Glomerular endothelial cell (primary cell): Measurements from ENCODE around the gene THAP3. TPM values are rescaled to one million over a fixed set of nuclear protein-coding genes. Genes with fewer than 3 reads are reported as not detected.
"Not testable (repeated sequence)": the region's sequence is repeated elsewhere in the genome, so short reads cannot be mapped to it uniquely, and the experiment has no call there.

Experiments
- DNase-seq: peaks from one replicate; pipeline ENCODE4 v3.0.0-alpha.2; 2011; ENCODE audit warnings: low read depth, low spot score; ENCODE audit errors: extremely low read depth
- total RNA-seq: library from RNA; depleted of rRNA; stranded (reverse); fragments of >200 nt; gene quantifications from 2 replicates; pipeline ENCODE4 v1.2.3, GENCODE V29; 2015

THAP3 gene
- total RNA-seq, 1 donor from 2014 or later, result 17.9 TPM

GRCh38 chr1:6590046-6590445 lies 34.6 kb upstream of the THAP3 start:
- no peak for DNase-seq

DNA sequence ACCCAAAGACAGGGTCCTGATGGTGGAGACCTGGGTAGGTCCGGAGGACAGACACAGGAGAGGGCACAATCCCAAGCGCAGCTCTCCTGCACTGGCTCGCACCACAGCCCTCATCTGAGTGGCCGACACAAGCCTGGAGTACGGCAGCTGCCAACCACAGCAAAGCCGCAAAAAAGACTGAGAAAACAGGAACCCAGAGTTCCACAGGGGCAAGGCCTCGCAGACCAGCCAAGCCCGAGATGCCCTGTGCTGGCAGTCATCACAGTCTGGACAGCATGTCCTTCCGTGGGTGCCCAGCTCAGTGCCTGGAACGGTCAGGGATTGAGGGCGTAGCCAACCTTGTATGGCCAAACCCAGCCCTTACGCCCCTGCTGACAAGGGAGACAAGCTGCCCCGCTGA lies 33.4 kb upstream of the THAP3 start:
- DNase-seq, result no peak

GRCh38 chr1:6591644-6592043 lies 33.0 kb upstream of the THAP3 start:
- DNase-seq, result no peak

GRCh38 chr1:6592441-6592840 lies 32.2 kb upstream of the THAP3 start:
- DNase-seq, result no peak

DNA sequence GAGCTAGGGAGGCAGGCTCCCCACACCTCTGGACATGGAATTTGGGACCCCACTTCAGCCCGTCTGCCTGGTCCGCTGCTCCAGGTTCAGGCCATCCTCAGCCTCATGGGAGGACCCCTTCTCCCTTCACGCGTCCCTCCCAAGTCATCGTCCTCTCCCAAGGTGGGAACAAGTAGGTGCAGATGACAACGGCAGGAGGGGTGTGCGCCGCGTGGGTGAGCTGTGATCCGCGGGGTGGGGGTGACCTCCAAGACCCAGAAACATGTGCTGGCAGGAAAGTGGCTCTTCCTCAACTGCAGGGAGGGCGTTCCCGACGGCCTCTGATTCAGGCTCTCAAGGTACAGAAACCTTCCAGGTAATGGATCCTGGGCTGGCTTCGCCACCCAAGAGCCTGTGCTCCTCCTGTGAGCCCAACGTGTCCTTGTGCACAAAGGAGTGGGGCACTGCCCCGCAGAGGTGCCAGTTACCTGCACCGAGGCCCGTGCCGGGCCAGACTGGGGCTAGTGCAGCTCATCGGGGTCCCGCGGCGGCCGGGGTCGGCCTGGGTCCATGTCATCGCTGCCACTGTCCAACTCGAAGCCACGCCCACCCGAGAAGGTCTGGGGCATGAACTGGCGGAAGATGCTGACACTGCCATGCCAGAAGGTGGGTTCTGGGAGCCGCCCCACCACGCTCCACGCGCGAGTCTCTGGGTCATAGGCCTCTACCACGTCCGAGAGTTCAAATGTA lies 31.6 kb upstream of the THAP3 start:
- no peak for DNase-seq

DNA sequence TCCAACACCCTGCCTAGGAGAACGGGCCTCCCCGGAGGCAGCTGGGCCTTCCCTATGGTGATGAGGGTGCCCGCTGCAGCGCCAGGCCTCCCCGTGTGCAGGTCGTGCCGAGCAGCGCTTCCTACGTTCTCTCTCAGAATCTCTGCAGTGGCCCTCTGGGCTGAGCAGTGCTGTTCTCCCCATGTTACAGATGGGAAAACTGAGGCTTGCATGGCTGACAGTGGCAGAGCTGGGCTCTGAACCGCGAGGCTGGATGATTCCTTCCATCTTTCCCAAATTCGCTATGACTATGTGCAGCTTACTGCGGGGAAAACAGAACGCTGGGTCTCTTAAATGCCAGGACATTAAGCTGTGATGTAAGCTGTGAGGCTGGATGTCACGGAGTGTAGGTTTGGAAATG lies 30.9 kb upstream of the THAP3 start:
- DNase-seq, result no peak

DNA sequence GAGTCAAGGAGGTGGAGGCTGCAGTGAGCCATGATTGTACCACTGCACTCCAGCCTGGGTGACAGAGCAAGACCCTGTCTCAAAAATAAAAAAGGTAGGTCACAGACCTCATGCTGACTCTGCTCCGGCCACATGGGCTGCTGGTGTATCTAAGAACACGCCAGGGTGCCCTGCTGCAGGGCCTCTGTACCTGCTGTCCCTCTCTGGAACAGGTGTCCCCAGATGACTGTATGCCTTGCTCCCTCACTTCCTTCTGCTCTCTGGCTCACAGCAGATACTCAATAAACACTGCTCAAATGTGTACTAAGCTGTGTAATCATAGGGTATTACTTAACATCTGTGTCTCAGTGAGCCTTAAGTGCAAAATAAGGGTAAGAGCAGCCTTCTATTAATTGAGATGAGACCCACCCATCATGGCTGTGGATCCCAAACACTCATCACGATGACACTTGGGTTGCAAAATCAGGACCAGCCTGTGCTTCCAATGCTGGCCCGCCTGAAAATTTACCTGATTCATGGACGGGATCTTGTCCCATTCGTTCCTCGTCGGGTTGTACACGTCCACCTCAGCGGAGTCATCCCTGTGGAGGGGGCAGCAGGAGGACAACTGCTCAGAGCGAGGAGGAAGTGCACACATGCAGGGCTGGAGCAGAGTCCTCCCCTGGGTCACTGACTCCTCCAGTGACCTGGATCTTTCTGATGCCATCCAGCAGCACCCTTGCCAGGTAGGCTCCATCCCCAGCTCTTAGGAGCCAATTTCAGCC lies 29.5 kb upstream of the THAP3 start:
- no peak for DNase-seq

- DNase-seq, result no peak
Measured at GRCh38 chr1:6596351-6596750, 28.3 kb upstream of the THAP3 start.

GRCh38 chr1:6596886-6597776 lies 27.5 kb upstream of the THAP3 start:
- DNase-seq, result no peak

DNA sequence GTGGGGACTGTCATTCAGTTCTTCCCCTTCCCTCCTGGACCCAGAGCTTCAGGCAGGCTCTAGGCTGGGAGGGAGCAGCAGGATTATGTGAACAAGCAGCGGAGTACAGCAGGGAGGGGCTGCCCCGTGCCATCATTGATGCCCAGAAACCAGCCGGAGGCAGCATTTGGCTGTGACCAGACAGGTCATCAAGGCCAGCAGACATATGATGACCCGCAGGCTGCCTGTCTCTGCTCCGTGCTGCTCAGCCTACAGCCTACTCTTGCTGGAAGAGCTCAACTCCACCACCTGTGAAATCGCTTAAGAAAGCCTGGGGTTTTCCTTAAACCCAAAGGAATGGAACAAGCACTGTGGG lies 26.9 kb upstream of the THAP3 start:
- DNase-seq, result no peak

GRCh38 chr1:6599141-6599975 lies 25.3 kb upstream of the THAP3 start:
- no peak for DNase-seq

- not testable (repeated sequence) for DNase-seq
Measured at GRCh38 chr1:6599991-6600390, 24.7 kb upstream of the THAP3 start.

DNA sequence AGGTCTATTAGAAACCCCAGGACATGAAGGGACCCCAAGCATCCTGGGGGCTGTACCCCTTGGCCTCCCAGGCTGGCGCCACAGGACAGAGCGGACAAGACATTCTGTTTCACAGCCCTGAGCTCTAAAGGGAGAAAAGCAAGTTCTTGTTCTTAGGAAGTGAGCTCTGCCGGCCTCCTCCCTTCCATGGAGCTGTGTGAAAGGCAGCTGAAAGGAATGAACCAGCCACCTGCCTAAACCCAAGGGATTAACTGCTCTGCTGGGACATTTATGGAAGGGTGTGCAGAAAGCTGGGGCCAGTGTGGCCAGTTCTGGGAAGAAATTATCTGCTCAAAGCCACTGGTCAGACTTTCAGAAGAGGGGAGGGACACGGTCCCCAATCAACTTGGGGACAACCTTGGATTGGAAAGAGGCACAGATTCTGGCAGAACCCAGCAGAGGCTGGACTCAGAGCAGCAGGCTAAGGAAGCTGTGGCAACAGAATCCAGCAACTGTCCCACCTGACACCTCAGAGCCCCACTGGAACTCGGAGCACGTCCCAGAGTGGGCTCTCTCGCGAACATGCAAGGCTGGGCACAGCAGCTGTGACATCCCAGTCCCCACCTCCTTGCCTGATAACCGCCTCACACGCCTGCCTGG lies 24.1 kb upstream of the THAP3 start:
- no peak for DNase-seq

- DNase-seq, result no peak
Measured at GRCh38 chr1:6601049-6601922, 23.4 kb upstream of the THAP3 start.

GRCh38 chr1:6601923-6602668 lies 22.6 kb upstream of the THAP3 start:
- no peak for DNase-seq

DNA sequence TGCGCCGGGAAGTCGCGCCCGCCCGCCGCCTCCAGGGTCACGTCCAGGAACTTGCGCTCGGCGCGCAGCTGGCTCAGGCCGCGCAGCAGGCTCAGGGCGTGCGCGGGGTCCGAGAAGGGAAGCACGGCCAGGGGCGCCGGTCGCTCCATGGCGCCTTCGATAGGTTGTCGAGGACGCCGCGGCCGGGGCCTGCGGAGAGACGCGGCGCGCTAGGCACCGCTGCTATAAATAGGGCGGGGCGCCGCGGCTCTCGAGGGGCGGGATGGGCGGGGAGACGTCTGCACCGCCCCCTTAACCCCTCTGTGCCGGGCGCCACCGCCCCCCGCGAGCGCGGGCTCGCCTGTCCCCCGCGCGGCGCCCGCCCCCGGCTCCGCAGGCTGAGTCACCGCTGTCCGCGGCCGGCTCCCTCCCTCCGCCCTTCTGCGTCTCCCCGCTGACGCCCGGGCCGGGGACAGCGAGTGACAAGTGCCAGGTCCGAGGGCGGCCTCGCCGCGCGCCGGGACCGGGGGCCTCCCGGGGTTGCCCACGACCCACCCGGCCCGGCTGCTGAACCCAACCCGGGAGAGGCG lies 21.9 kb upstream of the THAP3 start, which contains the start of gene KLHL21:
Gene KLHL21, minus strand, starts transcription at position 201 of the 569 bp plus-strand sequence. Its CDS starts 52 bp downstream, at position 149.
- DNase-seq, result no peak

DNA sequence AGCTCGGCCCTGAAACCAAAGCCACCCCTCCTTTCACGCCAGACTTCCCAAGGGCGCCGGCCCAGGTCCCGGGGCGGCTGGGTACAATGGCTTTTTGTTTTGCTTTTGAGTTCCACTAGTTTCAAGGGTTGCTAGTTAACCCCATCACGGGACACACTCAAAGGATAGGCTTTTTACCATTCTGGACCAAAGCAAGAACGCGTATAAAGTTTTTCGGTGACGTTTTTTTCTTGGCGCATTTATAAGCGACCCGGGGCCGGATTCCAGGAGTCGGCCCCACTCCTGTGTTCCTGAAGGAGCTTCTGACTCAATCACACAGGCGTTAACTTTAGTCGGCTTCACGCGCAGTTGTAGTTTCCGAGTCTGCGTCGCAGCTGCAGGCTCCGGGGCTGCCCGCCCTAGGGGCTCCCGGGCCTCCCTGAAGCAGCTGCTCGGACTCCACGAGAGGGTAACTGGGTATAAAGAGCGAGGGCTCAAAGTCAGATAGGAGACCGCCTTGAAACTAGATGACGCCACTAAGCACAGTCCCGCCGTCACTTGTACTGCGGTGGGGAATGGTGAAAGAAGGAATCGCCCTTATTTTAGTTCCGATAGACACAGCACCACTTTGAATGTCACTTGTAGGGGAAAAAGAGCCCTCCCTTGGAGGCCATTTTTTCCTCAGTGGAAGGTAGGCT lies 21.3 kb upstream of the THAP3 start:
- DNase-seq, result no peak
